ENCODE data around the gene MOCOS.

Gene MOCOS

GRCh38 chr18:36197511-36198166 is 10.3 kb downstream of the MOCOS start:
- DNase-seq (ENCODE audit: low read depth) = no peak
- H3K4me3 ChIP-seq (ENCODE audit: low read length) = no peak overlapping the region
- no peak for TF ChIP-seq CTCF (IDR thresholded peaks at IDR 0.05; ENCODE audit: insufficient read depth, low read depth, low read length, missing control alignments)

GRCh38 chr18:36199691-36200295 is 12.5 kb downstream of the MOCOS start:
- no peak overlapping the region for H3K4me3 ChIP-seq (ENCODE audit: low read length)
- TF ChIP-seq CTCF (IDR thresholded peaks at IDR 0.05; ENCODE audit: insufficient read depth, low read depth, low read length, missing control alignments) = no peak
- no peak for DNase-seq (ENCODE audit: low read depth)

- no peak for TF ChIP-seq CTCF (IDR thresholded peaks at IDR 0.05; ENCODE audit: insufficient read depth, low read depth, low read length, missing control alignments)
- DNase-seq (ENCODE audit: low read depth) = no peak
- no peak overlapping the region for H3K4me3 ChIP-seq (ENCODE audit: low read length)
Observed at GRCh38 chr18:36200354-36200771, 13.1 kb downstream of the MOCOS start.

- no peak for DNase-seq (ENCODE audit: low read depth)
- no peak overlapping the region for H3K4me3 ChIP-seq (ENCODE audit: low read length)
- TF ChIP-seq CTCF (IDR thresholded peaks at IDR 0.05; ENCODE audit: insufficient read depth, low read depth, low read length, missing control alignments) = no peak
Observed at GRCh38 chr18:36201765-36202164, 14.5 kb downstream of the MOCOS start.

- no peak for DNase-seq (ENCODE audit: low read depth)
- H3K4me3 ChIP-seq (ENCODE audit: low read length) = no peak overlapping the region
- no peak for TF ChIP-seq CTCF (IDR thresholded peaks at IDR 0.05; ENCODE audit: insufficient read depth, low read depth, low read length, missing control alignments)
Observed at GRCh38 chr18:36203360-36203895, 16.1 kb downstream of the MOCOS start.

GRCh38 chr18:36205166-36205565 is 17.9 kb downstream of the MOCOS start:
- DNase-seq (ENCODE audit: low read depth) = no peak
- no peak for TF ChIP-seq CTCF (IDR thresholded peaks at IDR 0.05; ENCODE audit: insufficient read depth, low read depth, low read length, missing control alignments)
- H3K4me3 ChIP-seq (ENCODE audit: low read length) = no peak overlapping the region
